Renal pelvis (tissue), 4 donors: ENCODE results near the gene PDCD1. TPM values are rescaled to one million over a fixed set of nuclear protein-coding genes. Genes with fewer than 3 reads are reported as not detected.

Experiments
- DNase-seq: peaks from one replicate; pipeline ENCODE4 v3.0.0-alpha.2; 2013
- polyA plus RNA-seq, 3 donors: library from polyadenylated mRNA; unstranded; fragments of 120-200 nt; gene quantifications; one replicate each; pipeline ENCODE4 v1.2.1, GENCODE V29; 2013; ENCODE audit not compliant: insufficient read length in 3 of 3

PDCD1 gene
- polyA plus RNA-seq, 3 donors: 0.11 to 0.59 (median 0.21) TPM

DNA sequence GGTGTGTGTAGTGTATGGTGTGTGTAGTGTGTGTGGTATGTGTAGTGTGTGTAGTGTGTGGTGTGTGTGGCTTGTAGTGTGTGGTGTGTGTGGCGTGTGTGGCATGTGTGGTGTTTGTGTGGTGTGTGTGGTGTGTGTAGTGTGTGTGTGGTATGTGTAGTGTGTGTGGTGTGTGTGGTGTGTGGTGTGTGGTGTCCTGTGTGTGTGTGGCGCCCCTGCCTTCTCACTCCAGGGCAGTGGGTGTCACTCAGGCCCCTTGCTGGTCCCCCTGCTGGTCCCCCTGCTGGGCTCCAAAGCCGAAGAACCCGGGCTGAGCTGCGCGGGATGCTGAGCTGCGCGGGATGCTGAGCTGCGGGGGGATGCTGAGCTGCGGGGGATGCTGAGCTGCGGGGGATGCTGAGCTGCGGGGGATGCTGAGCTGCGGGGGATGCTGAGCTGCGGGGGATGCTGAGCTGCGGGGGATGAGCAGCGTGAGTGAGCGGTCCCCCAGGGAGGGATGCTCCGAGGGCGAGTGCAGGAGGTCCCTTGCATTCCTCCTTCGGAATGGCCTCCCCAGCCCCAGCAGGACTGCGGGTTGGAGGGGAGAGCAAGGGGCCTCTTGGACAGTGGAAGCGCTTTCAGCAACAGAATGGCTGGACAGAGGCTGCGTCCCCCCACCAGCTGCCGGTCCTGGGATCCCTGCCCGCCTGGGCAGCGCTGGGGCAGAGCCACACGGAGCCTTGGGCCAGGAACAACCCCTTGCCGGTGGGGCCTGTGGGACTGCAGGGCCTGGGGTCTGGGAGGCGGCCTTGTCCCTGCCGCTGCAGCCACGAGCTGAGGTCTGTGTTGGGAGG, 7.5 kb upstream of the PDCD1 start:
- peak; percentile 60 for DNase-seq

DNA sequence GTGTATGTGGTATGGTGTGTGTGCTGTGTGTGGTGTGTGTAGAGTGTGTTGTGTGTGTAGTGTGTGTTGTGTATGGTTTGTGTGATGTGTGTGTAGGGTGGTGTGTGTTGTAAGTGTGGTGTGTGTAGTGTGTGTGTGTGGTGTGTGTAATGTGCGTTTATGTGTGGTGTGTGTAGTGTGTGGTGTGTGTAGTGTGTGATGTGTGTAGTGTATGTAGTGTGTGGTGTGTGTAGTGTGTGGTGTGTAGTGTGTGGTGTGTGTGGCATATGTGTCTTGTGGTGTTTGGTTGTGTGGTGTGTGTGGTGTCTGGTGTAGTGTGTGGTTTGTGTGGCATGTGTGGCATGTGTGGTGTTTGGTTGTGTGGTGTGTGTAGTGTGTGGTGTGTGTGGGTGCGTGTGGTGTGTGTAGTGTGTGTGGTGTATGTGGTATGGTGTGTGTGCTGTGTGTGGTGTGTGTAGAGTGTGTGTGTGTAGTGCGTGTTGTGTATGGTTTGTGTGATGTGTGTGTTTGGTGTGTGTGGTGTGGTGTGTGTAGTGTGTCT, 6.8 kb upstream of the PDCD1 start:
- no peak for DNase-seq

DNA sequence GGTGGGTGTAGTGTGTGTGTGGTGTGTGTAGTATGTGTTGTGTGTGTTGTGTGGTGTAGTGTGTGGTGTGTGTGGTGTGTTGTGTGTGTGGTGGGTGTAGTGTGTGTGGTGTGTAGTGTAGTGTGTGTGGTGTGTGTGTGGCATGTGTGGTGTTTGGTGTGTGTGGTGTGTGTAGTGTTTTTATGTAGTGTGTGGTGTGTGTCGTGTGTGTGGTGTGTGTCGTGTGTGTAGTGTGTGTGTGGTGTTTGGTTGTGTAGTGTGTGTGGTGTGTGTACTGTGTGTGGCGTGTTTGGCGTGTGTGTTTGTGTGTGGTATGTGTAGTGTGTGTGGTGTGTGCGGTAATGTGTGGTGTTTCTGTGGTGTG, 6.1 kb upstream of the PDCD1 start:
- no peak for DNase-seq

DNA sequence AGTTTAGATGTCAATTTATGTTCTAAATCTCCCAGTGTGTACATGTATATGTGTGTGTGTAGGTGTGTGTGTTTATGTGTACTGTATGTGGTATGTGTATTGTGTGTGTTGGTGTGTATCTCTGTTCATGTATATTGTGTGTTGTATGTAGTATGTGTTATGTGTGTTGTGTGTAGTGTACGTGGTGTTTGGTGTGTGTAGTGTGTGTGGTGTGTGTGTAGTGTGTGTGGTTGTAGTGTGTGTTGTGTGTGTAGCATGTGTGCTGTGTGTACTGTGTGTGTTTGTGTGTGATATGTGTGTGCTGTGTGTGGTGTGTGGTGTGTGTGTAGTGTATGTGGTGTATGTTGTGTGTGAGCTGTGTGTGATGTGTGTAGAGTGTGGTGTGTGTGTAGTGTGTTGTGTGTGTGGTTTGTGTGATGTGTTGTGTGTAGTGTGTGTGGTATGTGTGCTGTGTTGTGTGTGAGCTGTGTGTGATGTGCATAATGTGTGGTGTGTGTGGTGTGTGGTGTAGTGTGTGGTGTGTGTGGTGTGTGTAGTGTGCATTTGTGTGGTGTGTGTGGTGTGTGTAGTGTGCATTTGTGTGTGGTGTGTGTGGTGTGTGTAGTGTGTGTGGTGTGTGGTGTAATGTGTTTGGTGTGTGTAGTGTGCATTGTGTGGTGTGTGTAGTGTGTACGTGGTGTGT, 5.6 kb upstream of the PDCD1 start:
- no peak for DNase-seq

DNA sequence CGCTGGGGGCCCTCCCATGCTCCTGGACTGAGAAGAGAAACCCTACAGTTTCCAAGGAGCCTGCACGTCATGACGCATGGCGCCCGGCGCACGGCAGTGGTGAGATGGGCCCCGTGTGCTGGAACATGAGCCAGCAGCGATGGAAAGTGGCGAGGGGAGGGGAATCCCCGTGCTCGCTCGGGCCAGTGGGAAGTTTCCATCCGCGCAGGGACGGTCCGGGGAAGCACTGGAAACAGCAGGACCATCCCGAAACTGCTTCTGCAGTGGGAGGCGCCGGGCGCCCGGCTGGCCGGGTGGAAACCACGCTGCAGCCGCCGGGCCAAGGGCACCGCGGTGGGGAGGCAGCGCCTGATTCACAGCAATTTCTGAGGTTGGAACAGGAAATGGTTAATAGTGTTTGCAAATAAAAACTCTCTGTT, 4.9 kb upstream of the PDCD1 start:
- no peak for DNase-seq

DNA sequence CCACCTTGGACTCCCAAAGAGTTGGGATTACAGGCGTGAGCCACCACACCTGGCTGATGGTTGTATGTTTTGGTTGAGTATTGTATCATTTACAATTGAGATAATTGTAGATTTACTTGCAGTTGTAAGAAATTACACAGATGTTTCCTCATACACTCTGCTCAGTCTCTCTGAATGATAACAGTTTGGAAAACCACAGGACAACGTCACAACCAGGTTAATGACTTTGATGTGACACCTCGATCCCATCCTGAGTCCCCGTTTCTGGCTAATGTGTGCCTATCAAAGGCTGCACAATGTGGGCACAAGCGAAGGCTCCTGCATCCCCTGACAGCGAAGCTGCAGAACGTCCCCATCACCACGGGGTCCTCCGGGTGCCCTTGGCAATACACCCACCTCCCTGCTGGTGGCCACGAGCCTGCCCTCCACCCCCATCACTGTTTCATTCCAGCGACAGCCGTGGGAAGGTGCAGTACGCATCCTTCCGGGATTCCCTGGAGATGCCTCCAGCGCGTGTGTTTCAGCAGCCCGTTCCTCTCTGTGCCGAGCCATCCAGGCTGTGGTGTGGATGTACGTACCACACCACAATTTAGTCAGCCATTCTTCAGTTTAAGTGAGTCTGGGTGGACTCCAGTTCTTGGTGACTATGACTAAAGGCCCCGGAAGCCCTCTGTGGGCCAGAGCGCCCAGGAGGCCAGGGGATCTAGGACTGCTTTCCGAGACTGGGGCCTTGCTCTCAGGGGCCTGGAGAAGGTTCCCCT, 4.3 kb upstream of the PDCD1 start:
- DNase-seq: no peak

DNA sequence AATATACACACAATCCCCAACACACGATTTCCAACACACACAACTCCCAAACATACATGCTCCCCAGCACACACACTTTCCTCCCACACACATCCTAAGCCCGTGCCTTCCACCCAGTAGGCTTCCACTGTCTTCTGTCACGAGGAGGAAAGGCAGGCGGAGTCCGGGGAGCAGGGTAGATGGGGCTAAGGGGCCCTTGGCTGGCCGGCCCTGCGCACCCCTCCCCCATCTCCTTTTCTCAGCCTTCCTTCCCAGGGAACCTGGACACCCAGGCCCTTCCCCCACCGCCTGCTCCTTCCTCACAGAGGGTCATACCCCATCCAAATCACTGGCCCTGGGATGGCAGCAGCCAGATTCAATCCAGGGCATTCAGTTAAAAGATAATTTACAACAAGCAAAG, 3.4 kb upstream of the PDCD1 start:
- no peak for DNase-seq

DNA sequence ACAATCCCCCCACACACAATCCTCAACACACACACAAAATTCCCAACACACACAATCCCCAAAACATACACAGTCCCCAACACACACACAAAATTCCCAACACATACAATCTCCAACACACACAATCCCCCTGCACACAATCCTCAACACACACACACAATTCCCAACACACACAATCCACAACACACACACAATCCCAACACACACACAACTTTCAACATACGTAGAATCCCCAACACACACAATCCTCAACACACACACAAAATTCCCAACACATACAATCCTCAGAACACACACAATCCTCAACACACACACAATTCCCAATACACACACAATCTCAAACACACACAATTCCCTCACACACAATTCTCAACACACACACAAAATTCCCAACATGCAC, 2.6 kb upstream of the PDCD1 start:
- DNase-seq: no peak

DNA sequence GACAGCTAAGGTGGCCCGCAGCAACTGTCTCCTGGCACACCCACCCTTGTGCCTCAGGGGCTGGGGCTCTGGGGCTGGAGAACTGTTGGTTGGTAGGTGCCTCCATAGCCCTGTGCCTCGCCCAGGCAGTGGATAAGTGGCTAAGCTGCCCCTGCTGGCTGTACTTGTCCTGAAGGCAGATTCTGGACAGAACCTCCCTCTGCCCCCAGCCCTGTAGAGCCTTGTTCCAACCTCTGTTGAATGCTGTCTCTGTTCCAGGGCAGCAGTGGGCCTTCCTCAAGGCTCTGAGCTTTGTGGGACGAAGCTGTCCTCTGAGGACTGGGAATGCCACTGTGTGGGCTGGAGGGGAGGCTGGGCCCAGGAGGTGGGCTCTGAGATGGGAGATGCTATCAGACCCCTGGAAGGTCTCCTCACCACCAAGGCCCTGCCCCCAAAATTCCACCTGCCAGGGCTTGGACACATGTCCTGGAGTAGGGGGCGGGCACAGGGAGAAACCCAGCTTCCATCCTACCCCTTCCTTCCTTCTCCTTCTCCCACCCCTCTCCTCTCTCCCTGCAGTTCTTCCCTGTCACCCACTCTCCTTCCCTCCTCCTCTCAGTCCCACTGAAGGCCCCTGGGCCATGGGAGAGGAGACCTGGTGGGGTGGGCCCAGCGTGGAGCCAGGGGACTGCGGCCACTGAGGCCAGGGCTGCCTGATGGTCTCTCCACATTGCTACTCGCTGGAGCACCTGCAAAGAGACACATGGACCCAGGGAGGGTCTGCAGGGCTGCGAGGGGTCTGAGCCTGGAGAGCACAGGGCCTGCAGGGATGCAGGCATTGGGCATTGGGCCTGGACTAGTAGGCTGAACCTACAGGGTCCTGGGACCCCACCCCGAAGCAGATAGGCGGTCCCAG, 1.7 kb upstream of the PDCD1 start:
- DNase-seq: no peak

DNA sequence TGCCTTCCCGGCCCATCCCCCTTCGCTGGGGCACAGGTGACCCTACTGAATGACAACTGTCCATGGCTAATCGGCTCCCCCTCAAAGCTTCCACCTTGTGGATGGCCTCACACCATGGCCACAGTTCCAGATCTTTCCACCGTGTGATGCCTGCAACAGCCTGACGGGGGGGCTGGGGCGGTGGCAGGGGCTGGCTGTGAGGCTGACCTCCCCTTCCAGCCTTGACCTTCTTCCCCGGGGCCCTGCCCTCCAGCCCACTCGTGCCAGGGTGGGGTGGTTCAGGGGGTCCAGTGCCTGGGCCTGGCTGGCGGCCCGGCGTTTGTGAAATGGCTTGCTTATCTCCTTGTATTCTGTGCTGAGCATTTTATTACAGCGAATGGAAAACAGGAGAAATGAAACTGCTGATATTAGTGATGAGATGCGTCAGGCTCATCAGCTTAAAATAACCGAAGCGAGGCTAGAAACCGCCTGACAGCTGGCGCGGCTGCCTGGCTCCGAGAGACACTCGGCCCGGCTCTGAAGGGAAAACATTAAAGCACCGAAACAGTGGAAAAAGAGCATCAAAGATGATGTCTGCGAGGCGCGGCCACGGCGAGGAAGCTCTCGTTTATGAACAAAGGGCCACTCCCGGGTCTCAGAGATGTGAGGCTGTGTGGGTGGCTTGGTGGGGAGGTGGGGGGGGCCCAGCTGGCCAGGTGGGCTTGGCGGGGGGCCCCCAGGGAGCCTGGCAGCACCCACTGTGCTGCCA, 916 bp upstream of the PDCD1 start:
- no peak for DNase-seq

DNA sequence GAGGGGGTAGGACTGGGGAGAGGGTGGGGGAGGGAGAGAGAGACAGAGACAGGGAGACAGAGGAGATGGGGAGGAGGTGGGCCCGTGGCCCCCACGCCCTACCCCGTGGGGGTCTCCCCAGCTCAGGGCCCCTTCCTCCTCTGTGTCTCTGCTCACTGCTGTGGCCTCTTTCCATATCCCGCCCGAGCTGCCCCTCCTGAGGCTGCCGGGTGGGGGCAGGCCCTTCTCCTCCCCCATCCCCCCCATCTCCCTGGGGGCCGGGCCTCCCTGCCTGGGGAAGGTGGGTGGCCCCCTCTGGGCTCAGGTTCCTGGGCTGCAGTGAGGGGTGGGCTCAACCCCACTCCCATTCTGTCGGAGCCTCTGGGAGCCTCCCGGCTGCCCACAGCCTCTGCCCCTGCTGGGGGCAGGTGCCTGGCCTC, 332 bp upstream of the PDCD1 start:
- DNase-seq: no peak

DNA sequence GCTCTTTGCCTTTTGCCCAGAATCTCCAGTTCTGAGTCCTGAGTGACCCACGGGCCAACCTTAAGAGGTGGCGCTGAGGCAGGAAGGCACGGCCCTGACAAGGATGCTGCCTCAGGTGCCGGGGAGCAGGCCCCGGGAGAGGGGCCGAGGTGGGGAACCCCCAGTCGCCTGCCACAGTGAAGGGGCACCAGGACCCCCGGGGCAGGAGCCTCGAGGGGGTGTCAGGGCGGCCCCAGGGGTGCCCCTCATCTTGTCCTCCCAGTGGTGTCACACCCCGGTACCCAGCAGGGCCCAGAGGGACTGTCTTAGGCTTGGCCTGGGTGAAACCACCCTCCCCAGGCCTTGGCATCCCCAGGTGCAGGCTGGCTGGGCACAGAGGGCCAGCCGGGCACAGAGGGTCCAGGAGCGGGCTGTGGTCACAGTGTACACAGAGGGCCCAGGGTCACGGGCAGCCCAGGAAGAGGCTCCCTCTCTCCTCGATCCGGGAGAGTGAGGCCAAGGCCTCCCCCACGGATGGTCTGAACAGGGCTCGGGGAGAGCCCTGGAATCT, 1.0 kb downstream of the PDCD1 start:
- DNase-seq: no peak

DNA sequence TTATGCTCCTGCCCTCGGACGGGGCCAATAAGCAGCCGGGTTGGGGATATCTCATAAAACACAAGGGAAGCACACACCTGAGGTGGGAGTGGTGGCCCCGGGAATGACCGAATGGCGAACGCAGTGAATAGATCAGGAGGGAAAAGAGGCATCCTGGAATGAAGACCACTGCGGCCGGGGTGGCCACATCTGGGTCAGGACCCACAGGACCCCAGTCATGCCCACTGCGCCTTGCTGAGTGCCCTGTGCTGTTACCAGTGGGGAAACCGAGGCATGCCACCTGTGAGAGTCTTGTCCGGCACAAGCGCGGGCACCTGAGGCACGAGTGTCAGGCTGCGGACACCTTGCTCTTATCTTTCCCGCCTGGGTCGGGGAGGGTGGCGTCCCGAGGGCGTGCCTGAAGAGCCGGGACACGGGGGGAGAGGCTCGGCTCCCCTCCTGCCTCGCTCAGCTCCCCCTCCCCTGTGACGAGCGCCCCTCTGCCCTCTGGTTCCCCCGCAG, 1.6 kb downstream of the PDCD1 start:
- DNase-seq: no peak

DNA sequence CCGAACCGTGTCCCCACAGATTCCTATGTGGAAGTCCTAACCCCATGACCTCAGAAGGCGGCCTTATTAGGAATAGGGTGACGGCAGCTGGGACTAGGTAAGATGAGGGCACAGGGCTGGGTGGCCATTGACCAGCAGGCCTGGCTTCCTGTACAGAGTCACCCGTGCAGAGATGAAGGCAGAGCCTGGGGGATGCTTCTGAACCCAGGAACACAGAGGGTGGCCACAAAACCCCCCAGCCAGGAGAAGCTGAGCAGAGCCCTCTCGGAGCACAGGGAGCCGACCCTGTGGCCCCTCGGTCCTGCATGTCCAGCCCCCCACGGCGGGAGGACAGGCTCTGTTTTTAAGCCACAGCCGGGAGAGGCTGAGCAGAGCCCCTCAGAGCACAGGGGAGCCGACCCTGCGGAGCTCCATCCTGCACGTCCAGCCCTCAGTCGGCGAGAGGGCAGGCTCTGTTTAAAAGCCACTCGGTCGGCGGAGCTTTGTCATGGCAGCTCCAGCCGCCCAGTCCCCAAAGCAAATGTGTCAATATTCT, 2.7 kb downstream of the PDCD1 start:
- DNase-seq: no peak

DNA sequence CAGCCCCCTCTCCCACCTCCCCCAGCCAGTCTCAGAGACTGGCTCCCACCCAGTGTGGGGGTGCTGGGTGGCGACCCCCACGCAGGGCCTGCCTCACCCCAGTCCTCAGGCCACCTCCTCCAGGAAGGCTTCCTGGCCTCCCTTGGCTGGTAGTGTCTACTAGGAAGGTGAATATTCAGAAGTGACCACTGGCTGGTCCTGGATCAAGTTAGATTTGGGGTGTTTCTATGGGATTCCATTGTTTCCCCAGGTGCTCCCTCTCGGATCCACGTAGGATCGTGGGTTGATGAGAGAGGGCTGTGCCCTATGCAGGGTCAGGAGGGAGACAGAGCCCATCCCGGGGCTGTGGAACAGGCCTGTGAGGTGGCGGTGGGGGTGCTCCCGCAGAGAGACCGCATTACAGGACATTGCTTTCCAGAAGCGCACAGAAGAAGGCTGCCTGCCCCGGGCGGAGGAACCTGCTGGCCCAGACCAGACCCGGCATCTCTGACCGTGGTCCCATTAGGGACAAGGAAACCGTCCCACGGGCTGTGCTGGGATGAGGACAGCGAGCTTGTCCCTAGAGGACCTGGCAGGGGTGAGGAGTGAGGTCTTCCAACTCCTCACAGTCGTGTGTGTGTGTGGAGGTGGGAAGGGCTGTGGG, 3.3 kb downstream of the PDCD1 start:
- DNase-seq: no peak

DNA sequence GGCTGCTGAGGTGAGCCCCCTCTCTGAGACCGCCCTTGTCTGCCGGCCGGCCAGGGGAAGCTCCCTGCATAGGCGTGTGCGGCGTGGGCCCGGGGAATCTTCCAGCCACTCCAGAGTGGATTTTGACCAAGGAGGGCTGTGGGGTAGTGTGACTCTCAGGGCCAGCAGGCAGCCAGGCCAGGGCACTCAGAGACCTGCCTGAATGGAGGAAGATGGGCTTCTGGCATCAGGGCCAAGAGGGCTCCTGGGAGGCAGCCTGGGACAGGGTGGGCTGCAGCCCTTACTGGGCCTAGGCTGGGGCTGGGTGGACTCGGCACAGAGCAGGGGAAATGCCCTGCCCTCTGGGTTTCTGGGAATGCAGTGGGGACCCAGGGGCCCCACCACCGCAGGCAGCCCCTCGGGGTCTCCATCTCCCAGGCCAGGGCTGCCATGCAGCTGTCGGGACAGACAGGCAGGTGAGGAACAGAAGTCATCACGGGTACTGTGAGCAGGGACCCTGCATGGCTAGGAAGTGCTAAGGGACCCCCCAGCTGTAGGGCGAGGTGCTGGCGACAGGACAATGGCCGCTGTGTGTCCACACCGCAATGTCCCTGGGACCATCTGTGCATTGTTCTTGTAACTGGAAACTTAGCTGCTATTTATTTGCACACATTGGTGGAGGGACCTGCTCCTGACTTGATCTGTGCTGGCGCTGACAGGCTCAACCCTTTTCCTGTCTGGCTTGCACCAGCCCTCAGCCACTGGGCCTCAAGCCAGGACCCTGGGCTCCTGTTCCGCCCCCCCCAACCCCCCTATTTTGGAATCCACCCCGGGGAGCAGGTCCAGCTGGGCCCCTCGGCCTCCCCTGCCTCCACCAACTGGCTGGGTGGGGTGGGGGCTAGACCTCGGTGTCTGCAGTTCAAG, 4.1 kb downstream of the PDCD1 start:
- DNase-seq: no peak

DNA sequence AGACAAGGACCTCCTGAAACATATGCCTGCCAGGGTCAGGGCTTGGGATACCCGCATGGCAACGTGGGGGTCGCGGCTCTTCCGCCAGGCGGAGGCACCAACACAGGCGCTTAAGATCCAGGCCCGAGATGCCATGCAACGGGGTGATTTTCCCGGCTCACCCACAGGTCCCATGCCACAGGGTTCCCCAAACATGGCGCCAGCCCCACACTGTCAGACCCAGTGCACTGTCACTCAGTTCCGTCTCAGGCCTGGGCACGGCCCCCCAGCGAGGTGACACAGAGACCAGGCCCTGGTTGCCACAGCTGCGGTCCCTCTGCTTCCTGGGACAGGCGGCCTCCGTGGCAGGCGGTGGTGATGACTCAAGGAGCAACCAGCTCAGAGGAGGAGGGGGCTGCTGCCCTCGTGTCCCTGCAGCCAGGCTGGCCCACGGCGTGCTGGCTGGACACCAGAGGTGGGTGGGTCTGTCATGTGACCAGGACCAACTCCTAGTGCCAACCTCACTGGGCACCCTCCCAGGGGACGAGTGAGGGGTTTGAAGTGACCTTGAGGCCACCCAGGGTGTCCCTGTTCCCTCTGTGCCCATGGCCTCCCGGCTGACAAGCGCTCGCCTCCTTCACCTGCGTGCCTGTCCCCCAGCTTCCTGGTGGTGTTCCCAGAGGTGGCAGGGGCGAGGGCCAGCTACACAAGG, 4.9 kb downstream of the PDCD1 start:
- no peak for DNase-seq
